ENCODE results near the gene ANKRD16. TPM values are rescaled to one million over a fixed set of nuclear protein-coding genes. Genes with fewer than 3 reads are reported as not detected.

ANKRD16 gene
- total RNA-seq, 1 donor from 2014 or later = 9.2 TPM

- no peak for TF ChIP-seq CTCF (IDR thresholded peaks at IDR 0.05)
- peaks cover 18% of the 10 kb centered on the region for H3K36me3 Mint-ChIP-seq (ENCODE audit: low read depth)
- ChIA-PET POLR2A (interaction anchor here (0.8 to 12.7 kb wide), 7 partner anchors 9 to 72 kb away, joined by 3 to 373 read pairs (median 46); partner anchors contain the start of genes ANKRD16 and FBH1), CTCF (no interaction called here)
- H3K27ac Mint-ChIP-seq = peak overlapping the region; percentile 94
- intact Hi-C loops (cut with micrococcal nuclease) = no loop called here
- H3K4me1 Mint-ChIP-seq = peaks cover 78% of the 10 kb centered on the region
- H3K27me3 Mint-ChIP-seq = no peaks in the 10 kb centered on the region
- DNase-seq (no peak), ATAC-seq (ENCODE audit: low read depth) (peak; percentile 30)
- H3K4me3 Mint-ChIP-seq = peak overlapping the region; percentile 58
- no peaks in the 10 kb centered on the region for H3K9me3 Mint-ChIP-seq
Measured at GRCh38 chr10:5816170-5816569, 73.5 kb downstream of the ANKRD16 start.

GRCh38 chr10:5814110-5815107, 75.3 kb downstream of the ANKRD16 start:
- Mint-ChIP-seq H3K27ac (peak overlapping the region; percentile 94), H3K27me3 (no peaks in the 10 kb centered on the region)
- TF ChIP-seq CTCF (IDR thresholded peaks at IDR 0.05) = no peak

GRCh38 chr10:5813341-5814109, 76.2 kb downstream of the ANKRD16 start, which contains the start of gene GDI2:
GDI2 (minus strand) TSS chr10:5813434; CDS start chr10:5813258, 176 bp downstream.
- ATAC-seq (ENCODE audit: low read depth) (peak; percentile 82), DNase-seq (peak; percentile 96)
- no peaks in the 10 kb centered on the region for H3K27me3 Mint-ChIP-seq
- TF ChIP-seq CTCF (IDR thresholded peaks at IDR 0.05) = no peak
- POLR2A ChIA-PET = interaction anchor here (0.6 to 12.7 kb wide), 39 partner anchors 9 to 366 kb away, joined by 3 to 373 read pairs (median 4); partner anchors contain the start of genes ANKRD16, FBH1 and TASOR2
- H3K4me1 Mint-ChIP-seq = peaks cover 80% of the 10 kb centered on the region
- H3K9me3 Mint-ChIP-seq = no peaks in the 10 kb centered on the region
- H3K4me3 Mint-ChIP-seq = peak within 1 kb of the TSS; percentile 91
- H3K27ac Mint-ChIP-seq = peak within 1 kb of the TSS; percentile 94
- H3K36me3 Mint-ChIP-seq (ENCODE audit: low read depth) = peaks cover 29% of the 10 kb centered on the region
- CTCF ChIA-PET = interaction anchor here (0.8 to 2.0 kb wide), 7 partner anchors 9 to 82 kb away, joined by 3 to 10 read pairs (median 3); partner anchors contain the start of genes ANKRD16 and FBH1
- intact Hi-C loops (cut with micrococcal nuclease) = loop anchor here (1.0 to 5.0 kb wide), 7 partner anchors 39 to 366 kb away; partner anchors contain the start of genes ANKRD16 and IL15RA

More at GRCh38 chr10:5814110-5815107, 75.3 kb downstream of the ANKRD16 start:
- DNase-seq (no peak), ATAC-seq (ENCODE audit: low read depth) (no peak)
- Mint-ChIP-seq H3K4me3 (peak overlapping the region; percentile 91), H3K36me3 (ENCODE audit: low read depth) (peaks cover 25% of the 10 kb centered on the region), H3K4me1 (peaks cover 80% of the 10 kb centered on the region), H3K9me3 (no peaks in the 10 kb centered on the region)
- POLR2A ChIA-PET = interaction anchor here (0.6 to 12.7 kb wide), 26 partner anchors 10 to 367 kb away, joined by 3 to 373 read pairs (median 7); partner anchors contain the start of genes ANKRD16 and FBH1
- CTCF ChIA-PET = interaction anchor here (0.8 to 2.0 kb wide), 5 partner anchors 9 to 82 kb away, joined by 3 to 10 read pairs (median 3); no protein-coding TSS in a partner anchor
- intact Hi-C loops (cut with micrococcal nuclease) = loop anchor here (5.0 kb wide), 1 partner anchor 367 kb away; no protein-coding TSS in a partner anchor

- CTCF ChIA-PET = interaction anchor here (1.3 to 2.0 kb wide), 4 partner anchors 8 to 77 kb away, joined by 3 to 10 read pairs (median 6); partner anchors contain the start of genes ANKRD16 and FBH1
- H3K36me3 Mint-ChIP-seq (ENCODE audit: low read depth) = peaks cover 33% of the 10 kb centered on the region
- intact Hi-C loops (cut with micrococcal nuclease) = loop anchor here (1.0 to 5.0 kb wide), 7 partner anchors 39 to 366 kb away; partner anchors contain the start of genes ANKRD16 and IL15RA
Measured at GRCh38 chr10:5813091-5813340, 76.7 kb downstream of the ANKRD16 start.

More at GRCh38 chr10:5813091-5813340, 76.7 kb downstream of the ANKRD16 start:
- no peak for DNase-seq
- Mint-ChIP-seq H3K4me3 (peak overlapping the region; percentile 91), H3K4me1 (peaks cover 82% of the 10 kb centered on the region), H3K27ac (peak overlapping the region; percentile 94), H3K27me3 (no peaks in the 10 kb centered on the region), H3K9me3 (no peaks in the 10 kb centered on the region)
- POLR2A ChIA-PET = interaction anchor here (0.6 to 12.7 kb wide), 35 partner anchors 9 to 365 kb away, joined by 3 to 373 read pairs (median 5); partner anchors contain the start of genes ANKRD16, FBH1 and TASOR2
- TF ChIP-seq CTCF (IDR thresholded peaks at IDR 0.05) = no peak
- ATAC-seq (ENCODE audit: low read depth) = no peak

All from activated B cell treated with CpG ODN at 0.5 μM for 24 hours (primary cell).